HepG2 (cell line): ENCODE data around the gene NBPF4. TPM values are rescaled to one million over a fixed set of nuclear protein-coding genes. Genes with fewer than 3 reads are reported as not detected.

Source experiments
- ATAC-seq: fragments of 200-7000 bp; cut with Tn5 transposase; 3 replicates; pipeline ENCODE4 v1.9.1; 2020; ENCODE audit warnings: mild to moderate bottlenecking, moderate library complexity
- BruUV-seq: library from RNA; stranded (reverse); fragments of 400-500 nt; replicated peaks from 2 replicates; lab custom pipeline; 2021; lab: Mats Ljungman, UMichigan
- CTCF ChIA-PET: fragments of 300-600 bp; formaldehyde crosslinking; extraction: SDS; loops from one replicate; lab custom pipeline; 2021; ENCODE audit warnings: low total read pairs, inconsistent platforms, low intra/inter-chr PET ratio; lab: Yijun Ruan, JAX
- POLR2A ChIA-PET: fragments of 350-600 bp; sonication (Branson Sonifier 250); formaldehyde crosslinking; loops from one replicate; lab custom pipeline; 2020; ENCODE audit warnings: antibody characterized with exemption, inconsistent platforms; lab: Yijun Ruan, JAX
- DNase-seq: peaks from one replicate; pipeline ENCODE4 v3.0.0-alpha.2; 2015; ENCODE audit warnings: low spot score
- FAIRE-seq: peaks from 3 replicates; lab custom pipeline; 2011; peaks lifted over from hg19 to GRCh38; lab: Jason Lieb, UNC
- H2AFZ ChIP-seq: one replicate; pipeline ENCODE4 v1.6.1; 2011; ENCODE audit warnings: low read length, inconsistent platforms
- H3K27ac ChIP-seq: fragments of 300-600 bp; 3 replicates; pipeline ENCODE4 v1.8.0; 2011; ENCODE audit warnings: mixed run types, mild to moderate bottlenecking, mixed read lengths, low read length, inconsistent platforms; ENCODE audit not compliant: insufficient read depth; ENCODE audit errors: extremely low read length
- H3K27me3 ChIP-seq, 2 experiments: fragments of 200-600 bp in 1 of 2; 2 replicates in 1 of 2; 3 replicates in 1 of 2; pipeline versions ENCODE4 v1.6.0 to v1.8.0; 2011; ENCODE audit warnings: low read length in 2 of 2, mild to moderate bottlenecking in 2 of 2, moderate library complexity in 2 of 2, inconsistent platforms in 1 of 2; ENCODE audit not compliant: insufficient read depth in 2 of 2, control insufficient read depth in 1 of 2
- H3K36me3 ChIP-seq, 2 experiments: fragments of 200-600 bp in 1 of 2; replicated peaks in 1 of 2; 2 replicates in 1 of 2; 3 replicates in 1 of 2; pipeline versions ENCODE4 v1.5.1 to v1.8.0; 2011; ENCODE audit warnings: low read length in 2 of 2, inconsistent platforms in 1 of 2; ENCODE audit not compliant: insufficient read depth in 2 of 2, control insufficient read depth in 1 of 2
- H3K4me1 ChIP-seq: 2 replicates; pipeline ENCODE4 v1.5.1; 2012; ENCODE audit warnings: low read length, inconsistent platforms; ENCODE audit not compliant: insufficient read depth
- H3K4me2 ChIP-seq: 2 replicates; pipeline ENCODE4 v1.6.0; 2011; ENCODE audit warnings: low read depth, low read length, inconsistent platforms
- H3K4me3 ChIP-seq, 3 experiments: fragments of 200-600 bp in 1 of 3; sonication (generic), shearing (Covaris generic) in 1 of 3; replicated peaks in 1 of 3; 2 replicates each; pipeline ENCODE4 v1.5.1; 2011 to 2016; ENCODE audit warnings: low read length in 3 of 3, inconsistent platforms in 2 of 3, low read depth in 2 of 3, mild to moderate bottlenecking in 2 of 3, control low read depth in 1 of 3, mixed read lengths in 1 of 3; ENCODE audit not compliant: insufficient read depth in 1 of 3
- H3K79me2 ChIP-seq: one replicate; pipeline ENCODE4 v1.6.1; 2011; ENCODE audit warnings: low read length, inconsistent platforms; ENCODE audit not compliant: insufficient read depth
- H3K9ac ChIP-seq: 2 replicates; pipeline ENCODE4 v1.6.0; 2011; ENCODE audit warnings: mild to moderate bottlenecking, low read depth, low read length, inconsistent platforms; ENCODE audit not compliant: insufficient read depth
- H3K9me3 ChIP-seq: 2 replicates; pipeline ENCODE4 v1.5.1; 2012; ENCODE audit warnings: mild to moderate bottlenecking, low read length
- H4K20me1 ChIP-seq: 2 replicates; pipeline ENCODE4 v1.6.0; 2011; ENCODE audit warnings: inconsistent platforms, mild to moderate bottlenecking, low read length, moderate library complexity; ENCODE audit not compliant: insufficient read depth
- CBX1 ChIP-seq: IDR thresholded peaks from one replicate; pipeline ENCODE4 v1.6.1; 2016; ENCODE audit warnings: antibody characterized with exemption, low read depth
- ELF1 ChIP-seq: sonication (generic); formaldehyde crosslinking; IDR thresholded peaks from 2 replicates; pipeline ENCODE4 v1.4.0; 2020; ENCODE audit warnings: missing genetic modification reagents
- RFXANK ChIP-seq: IDR thresholded peaks from 2 replicates; pipeline ENCODE4 v1.6.1; 2016
- SRSF1 ChIP-seq: fragments of 200-400 bp; formaldehyde crosslinking; optimal IDR thresholded peaks from 2 replicates; pipeline ENCODE3; 2017; ENCODE audit warnings: mild to moderate bottlenecking, low read depth, low read length, moderate library complexity
- ZNF343 ChIP-seq: sonication (generic); formaldehyde crosslinking; IDR thresholded peaks from 2 replicates; pipeline ENCODE4 v1.4.0; 2020; ENCODE audit warnings: mild to moderate bottlenecking, missing genetic modification reagents
- ZNF552 ChIP-seq: sonication (generic); formaldehyde crosslinking; IDR thresholded peaks from 2 replicates; pipeline ENCODE4 v1.9.0; 2022; ENCODE audit warnings: missing genetic modification reagents, mild to moderate bottlenecking, borderline replicate concordance
- WGBS: methylation state at CpG from one replicate; pipeline ENCODE4 v1.1.6; 2017; ENCODE audit warnings: low lambda C conversion rate; 5-methylcytosine and 5-hydroxymethylcytosine counted together
- in situ Hi-C: cut with HindIII; loops from 2 replicates; pipeline ENCODE4 v1.10.0; 2017; ENCODE audit warnings: low pct_unique_long_range_greater_than_20kb; ENCODE audit not compliant: extremely low pct_ligation_motif_present
- intact Hi-C: fragments of 100-400 bp; cut with micrococcal nuclease; formaldehyde crosslinking; loops from one replicate; pipeline ENCODE4 v1.10.0; 2022; ENCODE audit not compliant: unreplicated experiment
- polyA plus RNA-seq, 8 experiments: library from polyadenylated mRNA; depleted of rRNA in 3 of 8; stranded (reverse) in 7 of 8; unstranded in 1 of 8; fragments of >200 nt; fragmentation: Illumina TruSeq in 4 of 8; extraction: Trizol in 4 of 8; gene quantifications; 2 replicates each; pipeline versions ENCODE4 v1.2.1 to v1.2.3, GENCODE V29; 2011 to 2016; ENCODE audit warnings: low read depth in 4 of 8, missing spikeins in 1 of 8, mixed read lengths in 1 of 8; ENCODE audit not compliant: insufficient read depth in 1 of 8
- total RNA-seq, 5 experiments: library from RNA; depleted of rRNA; stranded (reverse); fragments of >200 nt; fragmentation: Illumina TruSeq; extraction: Trizol; gene quantifications; 2 replicates each; pipeline ENCODE4 v1.2.3, GENCODE V29; 2016; ENCODE audit warnings: low read depth in 1 of 5
- TF ChIP-seq, protein P1 (sequence below): IDR thresholded peaks from 2 replicates; pipeline ENCODE4 v1.6.1; 2016; ENCODE audit warnings: missing compliant biosample characterization, missing genetic modification reagents, borderline replicate concordance
- TF ChIP-seq, protein P2 (sequence below): sonication (generic); formaldehyde crosslinking; IDR thresholded peaks from 2 replicates; pipeline ENCODE4 v1.8.0; 2022; ENCODE audit warnings: missing genetic modification reagents, low read depth, mild to moderate bottlenecking, borderline replicate concordance
- TF ChIP-seq, protein P3 (sequence below): sonication (generic); formaldehyde crosslinking; IDR thresholded peaks from 2 replicates; pipeline ENCODE4 v1.4.0; 2020; ENCODE audit warnings: missing genetic modification reagents
- TF ChIP-seq, protein P4 (sequence below): sonication (generic); formaldehyde crosslinking; IDR thresholded peaks from 2 replicates; pipeline ENCODE4 v1.5.1; 2020; ENCODE audit warnings: missing genetic modification reagents, mild to moderate bottlenecking, borderline replicate concordance
- TF ChIP-seq, protein P5 (sequence below): sonication (generic); formaldehyde crosslinking; IDR thresholded peaks from 2 replicates; pipeline ENCODE4 v1.8.1; 2023; ENCODE audit warnings: mild to moderate bottlenecking, missing genetic modification reagents
- TF ChIP-seq, protein P6 (sequence below): sonication (generic); formaldehyde crosslinking; IDR thresholded peaks from 2 replicates; pipeline ENCODE4 v1.5.1; 2020; ENCODE audit warnings: missing genetic modification reagents, mild to moderate bottlenecking, borderline replicate concordance

The NBPF4 gene
- total and polyA plus RNA-seq, 2 of the 13 experiments (the other 11 are each of a cell fraction or from before 2014, with no cell fraction given), result not detected

DNA sequence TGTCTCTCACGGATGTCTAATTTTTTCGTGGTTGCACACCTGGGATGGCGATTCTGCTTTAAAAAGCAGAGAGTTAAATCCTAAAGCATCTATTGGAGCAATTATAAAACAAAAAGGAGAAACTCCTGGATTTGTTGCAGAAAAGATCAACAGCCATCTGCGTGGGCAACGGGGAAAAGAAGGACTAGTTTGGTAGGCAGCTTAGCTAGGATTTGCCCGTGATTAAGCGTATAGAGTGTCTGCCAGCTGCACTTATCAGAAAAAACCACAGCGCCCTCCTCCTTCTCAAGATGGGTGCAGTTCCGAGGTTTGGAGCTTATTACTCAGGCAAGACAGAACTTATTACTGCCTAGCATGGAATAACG, 43.2 kb downstream of the NBPF4 start:
- under 1% methylated on average over 10 of the region's 10 CpGs for WGBS
- Histone ChIP-seq H2AFZ (peak overlapping the region; percentile 36), H3K4me3 (peak overlapping the region; percentile 57 to 83 (median 75)), H3K4me2 (peak overlapping the region; percentile 81), H3K36me3 (no peaks in the 10 kb centered on the region), H3K9me3 (no peaks in the 10 kb centered on the region), H3K79me2 (no peaks in the 10 kb centered on the region), H3K27me3 (peaks cover 0 to 8% of the 10 kb centered on the region in 2 experiments; a peak in 1 of 5 replicates), H3K27ac (peak overlapping the region; percentile 16), H3K9ac (peak overlapping the region; percentile 52), H4K20me1 (no peaks in the 10 kb centered on the region), H3K4me1 (0 out of 2 replicates have a peak, but pooled peaks cover 21% of the 10 kb centered on the region)
- POLR2A ChIA-PET, result interaction anchor here (1.0 to 1.8 kb wide), 3 partner anchors 19 to 492 kb away, joined by 3 to 6 read pairs (median 3); partner anchors contain the start of gene PRPF38B
- ATAC-seq (peak; percentile 33), DNase-seq (peak; percentile 2), FAIRE-seq (no peak)
- CTCF ChIA-PET, result no interaction called here
- in situ Hi-C loops, result no loop called here
- BruUV-seq, result TSS peak; percentile 89
- intact Hi-C loops, result no loop called here
- TF ChIP-seq CBX1, result peak; percentile 5
- TF ChIP-seq, protein P1, sequence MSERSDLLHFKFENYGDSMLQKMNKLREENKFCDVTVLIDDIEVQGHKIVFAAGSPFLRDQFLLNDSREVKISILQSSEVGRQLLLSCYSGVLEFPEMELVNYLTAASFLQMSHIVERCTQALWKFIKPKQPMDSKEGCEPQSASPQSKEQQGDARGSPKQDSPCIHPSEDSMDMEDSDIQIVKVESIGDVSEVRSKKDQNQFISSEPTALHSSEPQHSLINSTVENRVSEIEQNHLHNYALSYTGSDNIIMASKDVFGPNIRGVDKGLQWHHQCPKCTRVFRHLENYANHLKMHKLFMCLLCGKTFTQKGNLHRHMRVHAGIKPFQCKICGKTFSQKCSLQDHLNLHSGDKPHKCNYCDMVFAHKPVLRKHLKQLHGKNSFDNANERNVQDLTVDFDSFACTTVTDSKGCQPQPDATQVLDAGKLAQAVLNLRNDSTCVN (CRISPR knock-in tag), result no peak
- no peak for TF ChIP-seq ELF1 (CRISPR knock-in tag)
- TF ChIP-seq, protein P2, sequence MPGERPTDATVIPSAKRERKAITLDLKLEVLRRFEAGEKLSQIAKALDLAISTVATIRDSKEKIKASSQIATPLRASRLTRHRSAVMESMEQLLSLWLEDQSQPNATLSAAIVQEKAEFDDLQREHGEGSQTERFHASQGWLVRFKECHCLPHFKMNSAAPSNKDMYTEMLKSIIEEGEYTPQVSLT (CRISPR knock-in tag), result no peak
- no peak for TF ChIP-seq ZNF343 (CRISPR knock-in tag)
- TF ChIP-seq, protein P3, sequence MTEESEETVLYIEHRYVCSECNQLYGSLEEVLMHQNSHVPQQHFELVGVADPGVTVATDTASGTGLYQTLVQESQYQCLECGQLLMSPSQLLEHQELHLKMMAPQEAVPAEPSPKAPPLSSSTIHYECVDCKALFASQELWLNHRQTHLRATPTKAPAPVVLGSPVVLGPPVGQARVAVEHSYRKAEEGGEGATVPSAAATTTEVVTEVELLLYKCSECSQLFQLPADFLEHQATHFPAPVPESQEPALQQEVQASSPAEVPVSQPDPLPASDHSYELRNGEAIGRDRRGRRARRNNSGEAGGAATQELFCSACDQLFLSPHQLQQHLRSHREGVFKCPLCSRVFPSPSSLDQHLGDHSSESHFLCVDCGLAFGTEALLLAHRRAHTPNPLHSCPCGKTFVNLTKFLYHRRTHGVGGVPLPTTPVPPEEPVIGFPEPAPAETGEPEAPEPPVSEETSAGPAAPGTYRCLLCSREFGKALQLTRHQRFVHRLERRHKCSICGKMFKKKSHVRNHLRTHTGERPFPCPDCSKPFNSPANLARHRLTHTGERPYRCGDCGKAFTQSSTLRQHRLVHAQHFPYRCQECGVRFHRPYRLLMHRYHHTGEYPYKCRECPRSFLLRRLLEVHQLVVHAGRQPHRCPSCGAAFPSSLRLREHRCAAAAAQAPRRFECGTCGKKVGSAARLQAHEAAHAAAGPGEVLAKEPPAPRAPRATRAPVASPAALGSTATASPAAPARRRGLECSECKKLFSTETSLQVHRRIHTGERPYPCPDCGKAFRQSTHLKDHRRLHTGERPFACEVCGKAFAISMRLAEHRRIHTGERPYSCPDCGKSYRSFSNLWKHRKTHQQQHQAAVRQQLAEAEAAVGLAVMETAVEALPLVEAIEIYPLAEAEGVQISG, result peak; percentile 91
- TF ChIP-seq, protein P4, sequence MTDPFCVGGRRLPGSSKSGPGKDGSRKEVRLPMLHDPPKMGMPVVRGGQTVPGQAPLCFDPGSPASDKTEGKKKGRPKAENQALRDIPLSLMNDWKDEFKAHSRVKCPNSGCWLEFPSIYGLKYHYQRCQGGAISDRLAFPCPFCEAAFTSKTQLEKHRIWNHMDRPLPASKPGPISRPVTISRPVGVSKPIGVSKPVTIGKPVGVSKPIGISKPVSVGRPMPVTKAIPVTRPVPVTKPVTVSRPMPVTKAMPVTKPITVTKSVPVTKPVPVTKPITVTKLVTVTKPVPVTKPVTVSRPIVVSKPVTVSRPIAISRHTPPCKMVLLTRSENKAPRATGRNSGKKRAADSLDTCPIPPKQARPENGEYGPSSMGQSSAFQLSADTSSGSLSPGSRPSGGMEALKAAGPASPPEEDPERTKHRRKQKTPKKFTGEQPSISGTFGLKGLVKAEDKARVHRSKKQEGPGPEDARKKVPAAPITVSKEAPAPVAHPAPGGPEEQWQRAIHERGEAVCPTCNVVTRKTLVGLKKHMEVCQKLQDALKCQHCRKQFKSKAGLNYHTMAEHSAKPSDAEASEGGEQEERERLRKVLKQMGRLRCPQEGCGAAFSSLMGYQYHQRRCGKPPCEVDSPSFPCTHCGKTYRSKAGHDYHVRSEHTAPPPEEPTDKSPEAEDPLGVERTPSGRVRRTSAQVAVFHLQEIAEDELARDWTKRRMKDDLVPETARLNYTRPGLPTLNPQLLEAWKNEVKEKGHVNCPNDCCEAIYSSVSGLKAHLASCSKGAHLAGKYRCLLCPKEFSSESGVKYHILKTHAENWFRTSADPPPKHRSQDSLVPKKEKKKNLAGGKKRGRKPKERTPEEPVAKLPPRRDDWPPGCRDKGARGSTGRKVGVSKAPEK (CRISPR knock-in tag), result no peak
- TF ChIP-seq SRSF1, result no peak
- TF ChIP-seq, protein P5, sequence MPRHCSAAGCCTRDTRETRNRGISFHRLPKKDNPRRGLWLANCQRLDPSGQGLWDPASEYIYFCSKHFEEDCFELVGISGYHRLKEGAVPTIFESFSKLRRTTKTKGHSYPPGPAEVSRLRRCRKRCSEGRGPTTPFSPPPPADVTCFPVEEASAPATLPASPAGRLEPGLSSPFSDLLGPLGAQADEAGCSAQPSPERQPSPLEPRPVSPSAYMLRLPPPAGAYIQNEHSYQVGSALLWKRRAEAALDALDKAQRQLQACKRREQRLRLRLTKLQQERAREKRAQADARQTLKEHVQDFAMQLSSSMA (CRISPR knock-in tag), result no peak
- TF ChIP-seq RFXANK (CRISPR knock-in tag), result no peak
- TF ChIP-seq ZNF552 (CRISPR knock-in tag), result no peak
- TF ChIP-seq, protein P6, sequence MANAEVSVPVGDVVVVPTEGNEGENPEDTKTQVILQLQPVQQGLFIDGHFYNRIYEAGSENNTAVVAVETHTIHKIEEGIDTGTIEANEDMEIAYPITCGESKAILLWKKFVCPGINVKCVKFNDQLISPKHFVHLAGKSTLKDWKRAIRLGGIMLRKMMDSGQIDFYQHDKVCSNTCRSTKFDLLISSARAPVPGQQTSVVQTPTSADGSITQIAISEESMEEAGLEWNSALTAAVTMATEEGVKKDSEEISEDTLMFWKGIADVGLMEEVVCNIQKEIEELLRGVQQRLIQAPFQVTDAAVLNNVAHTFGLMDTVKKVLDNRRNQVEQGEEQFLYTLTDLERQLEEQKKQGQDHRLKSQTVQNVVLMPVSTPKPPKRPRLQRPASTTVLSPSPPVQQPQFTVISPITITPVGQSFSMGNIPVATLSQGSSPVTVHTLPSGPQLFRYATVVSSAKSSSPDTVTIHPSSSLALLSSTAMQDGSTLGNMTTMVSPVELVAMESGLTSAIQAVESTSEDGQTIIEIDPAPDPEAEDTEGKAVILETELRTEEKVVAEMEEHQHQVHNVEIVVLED (CRISPR knock-in tag), result no peak
